ENCODE measurements around the gene FAM72D. TPM values are rescaled to one million over a fixed set of nuclear protein-coding genes. Genes with fewer than 3 reads are reported as not detected.
"Not testable (repeated sequence)": the region's sequence is repeated elsewhere in the genome, so short reads cannot be mapped to it uniquely, and the experiment has no call there.

The FAM72D gene
- total RNA-seq, 6 experiments from 2014 or later, result 0.09 to 0.32 TPM; not detected in 4

DNA sequence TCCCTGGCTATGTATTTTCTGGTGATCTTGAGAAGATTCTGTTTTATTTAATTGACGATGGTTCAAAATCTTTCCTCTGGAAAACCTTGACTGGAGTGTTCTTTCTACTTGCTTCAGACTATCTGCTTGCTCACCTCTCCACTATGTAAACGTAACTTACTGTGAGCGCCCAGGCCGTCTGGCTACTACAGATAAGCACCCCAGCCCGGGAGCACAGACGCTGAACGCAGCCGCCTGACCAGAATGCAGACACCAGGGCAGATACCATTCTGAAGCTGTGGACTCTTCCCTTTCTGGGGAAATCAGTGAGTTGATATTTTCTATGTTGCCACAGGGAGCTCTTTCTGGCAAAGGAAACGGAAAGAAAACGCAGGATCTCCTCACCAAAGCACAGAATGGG is 29.3 kb upstream of the FAM72D start:
- H3K9me3 ChIP-seq; DNase-seq; H3K4me3 ChIP-seq; H3K27me3 ChIP-seq; H3K27ac ChIP-seq; H3K36me3 ChIP-seq; intact Hi-C loops (cut with DNase I); H3K4me1 ChIP-seq: not testable (repeated sequence)
- ATAC-seq, result peak; percentile 41 to 76 (median 43)
- WGBS (ENCODE audit: insufficient coverage, low coverage, low lambda C conversion rate, missing lambda C conversion rate), result no CpG with 5 or more reads among the region's 10 CpGs

DNA sequence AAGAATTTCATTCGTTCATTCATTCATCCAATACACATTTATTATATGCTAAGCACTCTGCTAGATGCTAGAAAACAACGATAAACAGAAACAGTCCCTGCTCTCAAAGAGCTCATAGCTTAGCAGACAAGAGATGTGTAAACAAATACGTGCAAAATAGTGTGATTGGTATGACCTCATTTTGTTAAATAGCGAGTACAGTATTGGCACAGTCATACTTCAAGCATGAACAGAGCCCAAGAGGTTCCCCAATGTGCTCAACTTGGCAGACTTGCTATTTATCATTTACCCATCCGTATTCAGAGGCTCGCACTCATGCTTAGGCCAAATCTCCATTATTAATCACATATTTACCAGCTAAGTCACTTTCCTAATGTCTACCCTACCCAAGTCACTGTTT is 24.2 kb upstream of the FAM72D start:
- not testable (repeated sequence) for ATAC-seq, H3K27ac ChIP-seq
- WGBS (ENCODE audit: insufficient coverage, low coverage, low lambda C conversion rate, missing lambda C conversion rate), result no CpG with 5 or more reads among the region's 6 CpGs

DNA sequence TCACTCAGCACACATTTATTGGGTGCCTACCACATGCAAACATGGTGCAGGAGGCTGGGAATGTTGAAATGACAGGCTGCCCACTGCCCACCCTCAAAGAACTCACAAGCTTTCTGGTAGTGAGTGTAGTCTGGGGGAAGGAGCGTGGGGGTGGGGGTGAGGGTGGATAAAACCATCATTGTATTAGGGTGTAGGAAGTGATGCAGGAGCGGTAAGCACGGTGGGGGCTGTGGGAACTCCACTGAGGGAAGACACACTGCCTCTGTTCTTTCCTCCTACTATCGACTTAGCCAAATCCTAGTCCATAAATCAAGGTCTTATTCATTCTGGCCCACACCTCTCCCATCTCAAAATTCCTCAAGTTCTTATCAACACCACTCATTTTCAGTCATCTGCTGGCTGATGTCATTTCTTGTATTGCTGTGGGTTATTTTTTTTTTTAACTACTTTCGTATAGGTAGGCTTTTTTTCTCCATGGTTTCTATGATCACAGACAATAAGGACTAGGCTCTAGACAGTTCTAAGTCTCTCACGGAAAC is 21.7 kb upstream of the FAM72D start:
- ATAC-seq; DNase-seq; H3K36me3 ChIP-seq; H3K9me3 ChIP-seq; H3K27me3 ChIP-seq; H3K4me3 ChIP-seq; H3K27ac ChIP-seq; intact Hi-C loops (cut with DNase I); H3K4me1 ChIP-seq: not testable (repeated sequence)
- WGBS (ENCODE audit: insufficient coverage, low coverage, low lambda C conversion rate, missing lambda C conversion rate), result 60% methylated on average over 1 of the region's 6 CpGs

More for the DNA sequence above, 24.2 kb upstream of the FAM72D start:
- intact Hi-C loops (cut with DNase I); H3K36me3 ChIP-seq; H3K27me3 ChIP-seq; H3K9me3 ChIP-seq; H3K4me3 ChIP-seq; H3K4me1 ChIP-seq; DNase-seq: not testable (repeated sequence)

DNA sequence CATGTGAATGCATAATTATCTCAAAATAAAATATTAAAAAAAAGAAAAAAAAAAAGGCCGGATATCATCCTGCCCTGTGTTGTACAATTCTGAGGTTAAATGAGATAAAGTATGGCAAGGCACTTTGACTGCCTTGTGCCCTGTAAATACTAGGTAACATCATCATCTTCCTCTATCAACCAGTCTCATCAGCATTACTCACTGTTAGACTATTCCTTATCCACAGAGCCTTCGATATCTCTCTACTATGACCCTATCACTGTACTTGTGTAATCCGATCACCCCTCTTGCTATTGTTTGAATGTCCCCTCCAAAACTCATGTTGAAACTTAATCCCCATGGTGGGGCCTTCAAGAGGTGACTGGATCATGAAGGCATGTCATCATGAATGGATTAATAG is 18.9 kb upstream of the FAM72D start:
- H3K4me1 ChIP-seq; H3K27ac ChIP-seq; H3K27me3 ChIP-seq; DNase-seq; intact Hi-C loops (cut with DNase I); H3K36me3 ChIP-seq; H3K9me3 ChIP-seq; H3K4me3 ChIP-seq; ATAC-seq: not testable (repeated sequence)
- WGBS (ENCODE audit: insufficient coverage, low coverage, low lambda C conversion rate, missing lambda C conversion rate), result no CpG with 5 or more reads among the region's 3 CpGs

DNA sequence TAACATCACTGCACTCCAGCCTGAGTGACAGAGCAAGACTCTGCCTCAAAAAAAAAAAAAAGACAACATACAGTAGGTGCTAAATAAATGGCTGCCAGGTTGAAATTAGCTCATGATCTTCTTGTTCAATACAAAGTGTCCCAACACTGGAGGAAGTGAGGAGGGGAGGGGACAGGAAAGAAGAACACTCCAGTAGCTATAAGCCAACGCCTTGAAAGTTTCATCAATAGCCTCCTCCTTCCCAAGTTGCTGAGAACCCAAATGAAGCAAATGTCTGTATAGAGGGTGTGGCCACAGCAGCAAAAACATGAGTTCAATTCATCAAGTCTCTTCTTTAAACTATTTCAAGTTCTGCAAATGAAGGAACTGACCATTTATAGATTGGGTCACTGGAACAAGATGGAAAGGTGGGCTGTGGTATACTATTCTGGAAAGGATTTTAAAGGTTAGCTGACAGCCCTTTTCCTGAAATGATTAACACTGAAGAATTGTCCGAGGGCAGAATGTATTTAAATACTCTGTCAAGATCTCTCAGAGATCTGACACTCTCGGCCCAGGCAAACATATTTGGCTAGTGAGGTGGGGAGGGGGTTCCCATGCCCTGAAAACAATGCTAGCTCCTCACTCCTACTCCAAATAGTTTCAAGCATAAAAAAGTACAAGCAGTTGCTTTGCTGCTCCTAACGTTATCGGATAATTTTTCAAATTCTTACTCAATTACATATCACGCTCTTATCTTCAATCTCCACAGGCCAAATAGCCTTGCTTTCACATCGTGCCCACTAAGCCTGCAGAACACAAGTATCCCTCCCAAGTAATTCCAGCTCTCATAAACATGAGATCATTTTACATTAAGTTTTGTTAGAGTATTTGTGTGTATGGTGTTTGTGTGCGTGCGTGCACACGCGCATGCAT is 17.6 kb upstream of the FAM72D start:
- H3K27me3 ChIP-seq; H3K27ac ChIP-seq; DNase-seq; H3K4me3 ChIP-seq; H3K9me3 ChIP-seq; H3K4me1 ChIP-seq; intact Hi-C loops (cut with DNase I); H3K36me3 ChIP-seq: not testable (repeated sequence)
- no CpG with 5 or more reads among the region's 11 CpGs for WGBS (ENCODE audit: insufficient coverage, low coverage, low lambda C conversion rate, missing lambda C conversion rate)
- ATAC-seq, result peak; percentile 58 to 61 (median 60)

DNA sequence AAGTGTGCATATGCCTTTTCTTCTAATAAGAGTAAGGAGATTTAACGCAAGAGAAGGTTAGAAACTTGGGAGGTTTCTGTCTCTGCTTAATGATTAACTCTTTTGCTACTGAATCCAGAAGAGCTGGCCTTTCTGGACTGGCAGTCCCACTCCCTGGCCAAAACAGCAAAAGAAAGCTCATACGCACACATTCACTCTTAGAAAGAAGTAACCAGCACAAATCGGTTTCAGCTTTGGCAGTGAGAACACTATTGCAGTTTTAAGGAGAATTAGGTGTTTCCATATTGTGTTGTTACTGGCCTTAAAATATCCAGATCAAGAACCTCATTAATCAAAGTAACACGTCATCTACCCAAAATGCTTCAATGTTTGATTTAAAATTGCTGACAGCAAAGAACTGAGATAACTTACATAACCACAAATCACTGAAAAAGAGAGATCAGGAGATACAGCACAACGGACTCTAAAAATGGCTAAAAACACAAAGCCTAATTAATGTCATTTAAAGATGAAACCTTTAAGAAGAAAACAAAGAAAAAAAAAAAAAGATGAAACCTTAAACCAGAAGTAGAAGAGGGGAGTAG is 16.9 kb upstream of the FAM72D start:
- H3K27me3 ChIP-seq; DNase-seq; H3K36me3 ChIP-seq; H3K9me3 ChIP-seq; intact Hi-C loops (cut with DNase I); H3K4me1 ChIP-seq; H3K27ac ChIP-seq; H3K4me3 ChIP-seq: not testable (repeated sequence)
- WGBS (ENCODE audit: insufficient coverage, low coverage, low lambda C conversion rate, missing lambda C conversion rate), result no CpG with 5 or more reads among the region's 5 CpGs
- peak; percentile 71 to 91 (median 80) for ATAC-seq

DNA sequence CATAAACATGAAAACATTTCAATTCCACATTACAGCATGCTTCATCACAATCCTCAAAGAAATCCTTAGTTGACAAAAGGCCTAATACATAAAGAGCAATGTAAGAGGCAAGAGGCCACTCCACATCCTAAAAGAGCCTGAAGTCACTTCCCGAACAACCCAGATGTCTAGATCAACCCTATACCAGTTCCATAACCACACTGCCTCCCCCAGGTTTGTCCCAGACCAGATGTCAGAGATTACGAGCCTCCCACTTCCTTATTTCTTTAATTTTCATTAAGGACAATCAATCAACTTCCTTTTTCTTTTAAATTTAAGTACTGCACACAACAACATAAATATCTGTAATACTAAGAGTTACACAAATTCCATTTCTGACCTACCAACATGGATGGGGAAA is 16.0 kb upstream of the FAM72D start:
- ATAC-seq, result peak in 2 of 4 donors; percentile 15 to 32
- H3K27ac ChIP-seq; H3K27me3 ChIP-seq; H3K9me3 ChIP-seq; intact Hi-C loops (cut with DNase I); H3K4me1 ChIP-seq; DNase-seq; H3K36me3 ChIP-seq; H3K4me3 ChIP-seq: not testable (repeated sequence)
- WGBS (ENCODE audit: insufficient coverage, low coverage, low lambda C conversion rate, missing lambda C conversion rate), result 62% methylated on average over 1 of the region's 2 CpGs

DNA sequence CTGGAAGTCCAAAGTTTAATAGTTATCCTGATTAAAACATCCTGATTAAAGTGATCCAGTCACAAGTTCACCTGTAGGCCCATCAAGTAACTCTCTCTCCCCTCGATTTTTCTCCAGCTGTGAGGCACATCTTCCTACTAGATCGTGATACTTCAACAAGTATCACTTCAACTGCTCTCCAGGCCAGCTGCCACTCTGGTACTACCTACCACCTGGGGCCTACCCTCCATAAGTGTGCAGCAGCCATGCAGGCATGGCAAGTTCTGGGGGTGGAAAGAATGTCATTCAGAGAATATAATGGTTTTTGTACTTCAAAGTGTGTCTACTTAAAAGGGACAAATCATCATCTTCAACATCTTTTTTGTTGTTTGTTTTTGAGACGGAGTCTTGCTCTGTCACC is 15.6 kb upstream of the FAM72D start:
- H3K27me3 ChIP-seq; H3K4me1 ChIP-seq; DNase-seq; H3K36me3 ChIP-seq; ATAC-seq; H3K9me3 ChIP-seq; H3K27ac ChIP-seq; H3K4me3 ChIP-seq; intact Hi-C loops (cut with DNase I): not testable (repeated sequence)
- WGBS (ENCODE audit: insufficient coverage, low coverage, low lambda C conversion rate, missing lambda C conversion rate), result 81% methylated on average over 2 of the region's 3 CpGs

DNA sequence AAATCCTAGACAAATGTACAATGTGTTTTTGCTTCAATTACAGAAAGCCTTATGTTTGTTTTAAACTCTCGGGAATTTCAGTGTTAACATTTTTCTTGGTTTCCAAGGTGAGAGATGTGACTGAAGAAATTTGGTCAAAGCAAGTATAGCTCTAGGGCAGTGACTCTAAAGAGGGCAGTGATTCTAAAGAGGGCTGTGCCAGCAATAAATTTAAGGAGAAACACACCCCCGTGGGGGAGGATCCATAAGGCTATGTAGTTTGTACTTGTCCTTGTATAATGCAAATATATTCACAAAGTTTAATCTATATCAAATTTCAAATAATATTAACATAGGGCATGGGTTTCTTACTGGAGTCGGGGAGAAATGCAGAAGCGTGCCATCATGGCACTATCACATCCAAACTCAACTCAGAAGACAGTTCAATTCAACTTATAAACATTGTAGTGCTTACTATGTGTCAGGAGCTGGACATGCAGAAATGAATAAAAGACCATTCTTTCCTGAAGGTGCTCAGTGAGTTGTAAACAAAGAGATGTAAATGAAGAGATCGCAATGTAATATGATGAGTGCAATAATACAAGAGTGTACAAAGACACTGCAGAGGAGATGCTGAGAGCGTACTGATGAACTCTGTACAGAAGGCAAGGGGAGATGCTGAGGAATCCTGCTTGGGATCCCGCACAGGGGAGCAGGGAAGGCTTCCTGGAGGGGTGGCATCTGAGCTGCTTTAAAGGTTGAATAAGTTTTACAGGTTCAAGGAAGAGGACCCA is 13.1 kb upstream of the FAM72D start:
- H3K4me3 ChIP-seq; H3K27me3 ChIP-seq; ATAC-seq; intact Hi-C loops (cut with DNase I); H3K9me3 ChIP-seq; DNase-seq; H3K27ac ChIP-seq; H3K4me1 ChIP-seq; H3K36me3 ChIP-seq: not testable (repeated sequence)
- 93% methylated on average over 3 of the region's 7 CpGs for WGBS (ENCODE audit: insufficient coverage, low coverage, low lambda C conversion rate, missing lambda C conversion rate)

DNA sequence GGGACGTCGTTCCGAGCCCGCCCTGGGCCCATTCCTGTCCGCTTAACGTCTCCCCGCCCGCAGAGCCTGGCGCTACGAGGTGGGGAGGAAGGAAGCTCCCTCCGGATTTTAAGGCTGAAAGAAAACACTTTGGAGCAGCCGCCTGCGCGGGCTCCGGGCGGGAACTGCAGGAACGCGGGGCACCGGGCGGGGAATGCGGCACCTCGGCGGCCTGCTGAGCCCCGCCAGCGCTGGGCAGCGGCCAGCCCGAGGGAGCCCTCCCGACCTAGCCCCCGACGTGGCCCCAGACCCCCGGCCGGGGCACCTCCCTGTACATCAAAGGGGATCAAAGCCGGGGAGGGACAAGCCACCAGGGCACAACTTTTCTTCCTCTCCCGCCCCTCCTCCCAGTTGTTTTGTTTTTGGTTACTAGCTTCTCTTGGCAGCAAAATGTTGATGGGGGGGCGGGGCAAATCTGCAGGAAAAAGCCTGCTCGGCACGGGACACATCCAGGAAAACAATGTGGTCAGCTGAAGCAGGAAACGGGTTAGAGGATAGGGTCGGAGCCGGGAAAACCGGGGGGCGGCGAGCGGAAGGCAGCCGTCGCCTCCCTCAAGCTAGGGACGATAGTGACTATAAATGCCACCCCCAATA is 2.1 kb upstream of the FAM72D start:
- H3K36me3 ChIP-seq; H3K4me1 ChIP-seq; H3K27me3 ChIP-seq; H3K9me3 ChIP-seq; intact Hi-C loops (cut with DNase I): not testable (repeated sequence)
- 0% methylated on average over 4 of the region's 47 CpGs for WGBS (ENCODE audit: insufficient coverage, low coverage, low lambda C conversion rate, missing lambda C conversion rate)
- H3K4me3 ChIP-seq, result peak overlapping the region; percentile 25 to 56 (median 47)
- H3K27ac ChIP-seq, result peak overlapping the region in 1 of 3 donors; percentile 40
- peak in 1 of 4 donors; percentile 1 for ATAC-seq
- peak; percentile 66 to 78 (median 70) for DNase-seq

Data from right lobe of liver (tissue), 6 donors.